Astrocyte (in vitro differentiated cells and primary cell): ENCODE data around the gene CHST15.

Source experiments
- CTCF ChIP-seq: IDR thresholded peaks from 2 replicates; pipeline ENCODE4 v1.5.1; 2011; ENCODE audit warnings: low read depth, mild to moderate bottlenecking, inconsistent platforms, low read length, moderate library complexity; ENCODE audit not compliant: insufficient read depth
- EZH2 ChIP-seq: IDR thresholded peaks from 2 replicates; pipeline ENCODE4 v1.6.1; 2012; ENCODE audit warnings: mild to moderate bottlenecking, low read length, inconsistent platforms; ENCODE audit not compliant: insufficient read depth

GRCh38 chr10:124009231-124010015 is 84.0 kb downstream of the CHST15 start:
- TF ChIP-seq CTCF (no peak), EZH2 (no peak)
